HCT116 (cell line): ENCODE measurements around the gene PCSK6. TPM values are rescaled to one million over a fixed set of nuclear protein-coding genes. Genes with fewer than 3 reads are reported as not detected.

Experiments used
- ATAC-seq: fragments of 200-7000 bp; cut with Tn5 transposase; 2 replicates; pipeline ENCODE4 v1.9.1; 2020; ENCODE audit warnings: mild to moderate bottlenecking, moderate library complexity
- BruUV-seq: library from RNA; stranded (reverse); fragments of 400-500 nt; replicated peaks from 2 replicates; lab custom pipeline; 2021; lab: Mats Ljungman, UMichigan
- CTCF ChIA-PET: fragments of 300-600 bp; sonication (Branson Sonifier 250); formaldehyde crosslinking; loops from one replicate; lab custom pipeline; 2021; ENCODE audit warnings: antibody characterized with exemption; lab: Charles Lee
- POLR2A ChIA-PET: fragments of 300-600, 350-600 bp; sonication (Branson Sonifier 250); formaldehyde crosslinking; loops from one replicate; lab custom pipeline; 2021; ENCODE audit warnings: antibody characterized with exemption; lab: Charles Lee
- RAD21 ChIA-PET, 2 experiments: fragments of 300-600 bp; sonication (Branson Sonifier 250); formaldehyde crosslinking; loops; one replicate each; lab custom pipeline; 2023; ENCODE audit warnings: low total read pairs in 2 of 2; ENCODE audit not compliant: uncharacterized antibody in 2 of 2, unreplicated experiment in 2 of 2, low non-redundant PET in 1 of 2; lab: Charles Lee
- DNase-seq: peaks from one replicate; pipeline ENCODE4 v3.0.0-alpha.2; 2010; ENCODE audit warnings: low read depth, low spot score
- H2AFZ ChIP-seq: fragments of 200-600 bp; shearing (Covaris generic), sonication (generic); 2 replicates; pipeline ENCODE4 v1.6.1; 2017; ENCODE audit warnings: low read depth, mixed run types, mixed read lengths, antibody characterized with exemption, low read length; ENCODE audit not compliant: poor library complexity, severe bottlenecking
- H3K27ac ChIP-seq: 2 replicates; pipeline ENCODE4 v1.5.1; 2012; ENCODE audit warnings: low read depth, low read length
- H3K27me3 ChIP-seq: fragments of 200-600 bp; sonication (generic); 2 replicates; pipeline ENCODE4 v1.6.1; 2016; ENCODE audit warnings: mixed run types, low read length, mixed read lengths; ENCODE audit not compliant: insufficient read depth
- H3K36me3 ChIP-seq, 2 experiments: fragments of 200-500 bp in 1 of 2; fragments of 200-600 bp in 1 of 2; sonication (Bioruptor generic) in 1 of 2; sonication (generic) in 1 of 2; 2 replicates each; pipeline versions ENCODE4 v1.5.1 to v1.6.1; 2014 to 2016; ENCODE audit warnings: low read length in 2 of 2, inconsistent platforms in 1 of 2, mixed read lengths in 1 of 2, mixed run types in 1 of 2; ENCODE audit not compliant: insufficient read depth in 2 of 2, control insufficient read depth in 1 of 2
- H3K4me1 ChIP-seq, 2 experiments: fragments of 200-600 bp in 1 of 2; sonication (generic) in 1 of 2; 2 replicates each; pipeline versions ENCODE4 v1.5.1 to v1.6.1; 2012 to 2017; ENCODE audit warnings: low read length in 2 of 2, inconsistent platforms in 1 of 2, mild to moderate bottlenecking in 1 of 2, mixed read lengths in 1 of 2, mixed run types in 1 of 2, moderate library complexity in 1 of 2; ENCODE audit not compliant: insufficient read depth in 2 of 2, control insufficient read depth in 1 of 2
- H3K4me2 ChIP-seq: fragments of 200-600 bp; sonication (generic); 2 replicates; pipeline ENCODE4 v1.6.1; 2017; ENCODE audit warnings: mixed run types, low read length, mixed read lengths
- H3K4me3 ChIP-seq, 2 experiments: fragments of 200-600 bp in 1 of 2; sonication (generic) in 1 of 2; replicated peaks in 1 of 2; 2 replicates each; pipeline ENCODE4 v1.5.1; 2011 to 2016; ENCODE audit warnings: low read length in 2 of 2, control low read depth in 1 of 2, low read depth in 1 of 2, mild to moderate bottlenecking in 1 of 2, mixed read lengths in 1 of 2, mixed run types in 1 of 2
- H3K79me2 ChIP-seq: fragments of 200-600 bp; sonication (generic); 2 replicates; pipeline ENCODE4 v1.6.1; 2017; ENCODE audit warnings: mild to moderate bottlenecking, mixed run types, low read length, moderate library complexity, mixed read lengths; ENCODE audit not compliant: insufficient read depth
- H3K9ac ChIP-seq: fragments of 200-600 bp; sonication (generic); 2 replicates; pipeline ENCODE4 v1.6.1; 2016; ENCODE audit warnings: low read length, mixed read lengths
- H3K9me2 ChIP-seq: fragments of 200-600 bp; sonication (generic), shearing (Covaris generic); 2 replicates; pipeline ENCODE4 v1.6.1; 2017; ENCODE audit warnings: mixed run types, mild to moderate bottlenecking, moderate library complexity; ENCODE audit not compliant: insufficient read depth
- H3K9me3 ChIP-seq, 2 experiments: fragments of 200-500 bp in 1 of 2; fragments of 200-600 bp in 1 of 2; sonication (Bioruptor generic) in 1 of 2; sonication (generic) in 1 of 2; 2 replicates each; pipeline ENCODE4 v1.6.1; 2014 to 2017; ENCODE audit warnings: low read length in 2 of 2, mixed read lengths in 2 of 2, inconsistent platforms in 1 of 2, low read depth in 1 of 2, mild to moderate bottlenecking in 1 of 2, mixed run types in 1 of 2, moderate library complexity in 1 of 2; ENCODE audit not compliant: control insufficient read depth in 1 of 2, insufficient read depth in 1 of 2
- H4K20me1 ChIP-seq: fragments of 200-600 bp; sonication (generic), shearing (Covaris generic); 2 replicates; pipeline ENCODE4 v1.6.1; 2017; ENCODE audit warnings: mixed run types, mild to moderate bottlenecking, moderate library complexity; ENCODE audit not compliant: insufficient read depth
- CEBPB ChIP-seq: IDR thresholded peaks from 2 replicates; pipeline ENCODE4 v1.6.1; 2012; ENCODE audit warnings: low read depth
- EGR1 ChIP-seq: IDR thresholded peaks from 2 replicates; pipeline ENCODE4 v1.6.1; 2012; ENCODE audit warnings: low read depth
- ELF1 ChIP-seq: IDR thresholded peaks from 2 replicates; pipeline ENCODE4 v1.6.1; 2012; ENCODE audit warnings: low read depth, borderline replicate concordance
- EZH2 ChIP-seq: fragments of 200-600 bp; sonication (generic); IDR thresholded peaks from 2 replicates; pipeline ENCODE4 v1.6.1; 2017; ENCODE audit warnings: antibody characterized with exemption, mixed run types
- EZH2phosphoT487 ChIP-seq: fragments of 200-600 bp; IDR thresholded peaks from 2 replicates; pipeline ENCODE4 v1.6.1; 2018; ENCODE audit warnings: antibody characterized with exemption, borderline replicate concordance
- FOSL1 ChIP-seq: IDR thresholded peaks from 2 replicates; pipeline ENCODE4 v1.6.1; 2012; ENCODE audit warnings: low read depth
- JUND ChIP-seq: IDR thresholded peaks from 2 replicates; pipeline ENCODE4 v1.6.1; 2012
- POLR2A ChIP-seq: IDR thresholded peaks from 2 replicates; pipeline ENCODE4 v1.7.0; 2011; ENCODE audit warnings: borderline replicate concordance; ENCODE audit not compliant: insufficient read depth, insufficient read length; ENCODE audit errors: extremely low read depth
- POLR2AphosphoS5 ChIP-seq: IDR thresholded peaks from 2 replicates; pipeline ENCODE4 v1.6.1; 2011; ENCODE audit warnings: mild to moderate bottlenecking, low read depth, low read length, moderate library complexity
- RAD21 ChIP-seq: IDR thresholded peaks from 2 replicates; pipeline ENCODE4 v1.6.1; 2012; ENCODE audit warnings: low read depth, mild to moderate bottlenecking
- SIN3A ChIP-seq: IDR thresholded peaks from 2 replicates; pipeline ENCODE4 v1.6.1; 2012; ENCODE audit warnings: low read depth
- SP1 ChIP-seq: IDR thresholded peaks from 2 replicates; pipeline ENCODE4 v1.6.1; 2012; ENCODE audit warnings: low read depth
- SRF ChIP-seq: IDR thresholded peaks from 2 replicates; pipeline ENCODE4 v1.6.1; 2012; ENCODE audit warnings: low read depth
- TCF7L2 ChIP-seq: IDR thresholded peaks from 2 replicates; pipeline ENCODE4 v1.7.0; 2011; ENCODE audit warnings: borderline replicate concordance, inconsistent platforms; ENCODE audit not compliant: insufficient read depth, insufficient read length; ENCODE audit errors: extremely low read depth
- YY1 ChIP-seq: IDR thresholded peaks from 2 replicates; pipeline ENCODE4 v1.6.1; 2011; ENCODE audit warnings: low read length, low read depth, moderate library complexity, mild to moderate bottlenecking; ENCODE audit not compliant: insufficient replicate concordance; ENCODE audit errors: extremely low read depth
- ZFX ChIP-seq: fragments of 450-650 bp; IDR thresholded peaks from 2 replicates; pipeline ENCODE4 v1.6.1; 2017
- ZNF274 ChIP-seq: fragments of 200-500 bp; sonication (Bioruptor generic); IDR thresholded peaks from 2 replicates; pipeline ENCODE4 v1.6.1; 2014; ENCODE audit warnings: mild to moderate bottlenecking, low read depth, low read length, inconsistent platforms
- intact Hi-C: fragments of 100-400 bp; cut with micrococcal nuclease; formaldehyde crosslinking; loops from 2 replicates; pipeline ENCODE4 v1.10.0; 2022
- total RNA-seq: library from RNA; stranded (reverse); gene quantifications from one replicate; pipeline ENCODE4 v1.2.1, GENCODE V29; 2021; ENCODE audit not compliant: unreplicated experiment
- TF ChIP-seq, protein P1 (sequence below): IDR thresholded peaks from 2 replicates; pipeline ENCODE4 v1.6.1; 2012; ENCODE audit warnings: low read depth
- TF ChIP-seq, protein P2 (sequence below), 3 experiments: fragments of 200-600 bp in 1 of 3; sonication (generic) in 1 of 3; IDR thresholded peaks in 2 of 3; conservative IDR thresholded peaks in 1 of 3; 2 replicates each; pipeline ENCODE4 v1.5.1; 2012 to 2017; ENCODE audit warnings: low read depth in 2 of 3, low read length in 2 of 3, antibody characterized with exemption in 1 of 3, borderline replicate concordance in 1 of 3, control low read depth in 1 of 3, mild to moderate bottlenecking in 1 of 3, mixed read lengths in 1 of 3, mixed run types in 1 of 3, moderate library complexity in 1 of 3; ENCODE audit not compliant: insufficient read depth in 1 of 3
- TF ChIP-seq, protein P3 (sequence below): IDR thresholded peaks from 2 replicates; pipeline ENCODE4 v1.6.1; 2012

Gene PCSK6
- total RNA-seq, 1 experiment from 2014 or later = 13.5 TPM

DNA sequence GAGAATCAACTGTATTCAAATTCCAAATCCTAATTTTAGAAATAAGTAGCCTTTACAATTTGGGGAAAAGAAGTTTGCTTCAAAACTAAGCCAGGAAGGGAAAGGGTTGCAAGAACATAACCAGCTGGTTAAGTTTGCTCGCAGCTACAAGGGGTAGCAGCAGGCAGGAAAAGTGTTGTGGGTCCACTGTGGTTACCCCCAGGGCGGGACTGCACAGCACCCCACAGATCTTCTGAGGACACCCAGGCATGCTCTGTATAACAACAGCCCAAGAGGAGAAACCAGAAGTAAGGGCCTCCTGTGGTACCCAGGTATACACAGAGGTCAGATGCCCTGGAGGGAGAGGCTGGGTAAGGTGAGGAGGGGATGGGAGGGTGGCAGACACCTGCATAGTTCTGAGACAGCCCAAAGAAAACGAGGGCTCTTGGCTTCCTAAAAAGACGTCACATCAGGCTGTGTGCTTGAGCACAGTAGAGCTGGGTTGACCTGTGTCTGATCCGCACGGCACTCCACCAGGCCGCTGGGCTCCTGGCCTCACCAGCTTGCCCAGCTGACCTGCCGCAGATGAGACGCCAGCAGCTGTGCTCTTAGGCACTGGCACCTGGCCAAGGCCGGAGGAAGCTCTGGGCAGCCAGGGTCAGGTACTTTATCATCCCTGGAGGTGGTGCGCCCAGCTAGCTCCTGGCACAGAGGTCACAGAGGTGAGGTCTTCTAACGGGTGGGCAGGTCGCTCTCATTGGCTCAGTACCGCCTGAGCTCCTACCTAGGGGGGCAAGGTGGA lies 112.7 kb downstream of the PCSK6 start:
- H3K27me3 ChIP-seq = no peaks in the 10 kb centered on the region
- DNase-seq = no peak
- H3K36me3 ChIP-seq = no peaks in the 10 kb centered on the region
- BruUV-seq = no TSS peak
- no peak overlapping the region for H3K27ac ChIP-seq
- POLR2A ChIA-PET = no interaction called here
- H3K79me2 ChIP-seq = no peaks in the 10 kb centered on the region
- TF ChIP-seq YY1 (no peak), RAD21 (no peak), EZH2 (no peak), SRF (no peak), POLR2A (no peak), EGR1 (no peak), SP1 (no peak), TCF7L2 (no peak), ZNF274 (no peak), SIN3A (no peak), JUND (no peak), FOSL1 (no peak), ZFX (no peak), CEBPB (no peak), POLR2AphosphoS5 (no peak), ELF1 (no peak), EZH2phosphoT487 (no peak)
- TF ChIP-seq, protein P1, sequence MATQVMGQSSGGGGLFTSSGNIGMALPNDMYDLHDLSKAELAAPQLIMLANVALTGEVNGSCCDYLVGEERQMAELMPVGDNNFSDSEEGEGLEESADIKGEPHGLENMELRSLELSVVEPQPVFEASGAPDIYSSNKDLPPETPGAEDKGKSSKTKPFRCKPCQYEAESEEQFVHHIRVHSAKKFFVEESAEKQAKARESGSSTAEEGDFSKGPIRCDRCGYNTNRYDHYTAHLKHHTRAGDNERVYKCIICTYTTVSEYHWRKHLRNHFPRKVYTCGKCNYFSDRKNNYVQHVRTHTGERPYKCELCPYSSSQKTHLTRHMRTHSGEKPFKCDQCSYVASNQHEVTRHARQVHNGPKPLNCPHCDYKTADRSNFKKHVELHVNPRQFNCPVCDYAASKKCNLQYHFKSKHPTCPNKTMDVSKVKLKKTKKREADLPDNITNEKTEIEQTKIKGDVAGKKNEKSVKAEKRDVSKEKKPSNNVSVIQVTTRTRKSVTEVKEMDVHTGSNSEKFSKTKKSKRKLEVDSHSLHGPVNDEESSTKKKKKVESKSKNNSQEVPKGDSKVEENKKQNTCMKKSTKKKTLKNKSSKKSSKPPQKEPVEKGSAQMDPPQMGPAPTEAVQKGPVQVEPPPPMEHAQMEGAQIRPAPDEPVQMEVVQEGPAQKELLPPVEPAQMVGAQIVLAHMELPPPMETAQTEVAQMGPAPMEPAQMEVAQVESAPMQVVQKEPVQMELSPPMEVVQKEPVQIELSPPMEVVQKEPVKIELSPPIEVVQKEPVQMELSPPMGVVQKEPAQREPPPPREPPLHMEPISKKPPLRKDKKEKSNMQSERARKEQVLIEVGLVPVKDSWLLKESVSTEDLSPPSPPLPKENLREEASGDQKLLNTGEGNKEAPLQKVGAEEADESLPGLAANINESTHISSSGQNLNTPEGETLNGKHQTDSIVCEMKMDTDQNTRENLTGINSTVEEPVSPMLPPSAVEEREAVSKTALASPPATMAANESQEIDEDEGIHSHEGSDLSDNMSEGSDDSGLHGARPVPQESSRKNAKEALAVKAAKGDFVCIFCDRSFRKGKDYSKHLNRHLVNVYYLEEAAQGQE = no peak
- TF ChIP-seq, protein P2, sequence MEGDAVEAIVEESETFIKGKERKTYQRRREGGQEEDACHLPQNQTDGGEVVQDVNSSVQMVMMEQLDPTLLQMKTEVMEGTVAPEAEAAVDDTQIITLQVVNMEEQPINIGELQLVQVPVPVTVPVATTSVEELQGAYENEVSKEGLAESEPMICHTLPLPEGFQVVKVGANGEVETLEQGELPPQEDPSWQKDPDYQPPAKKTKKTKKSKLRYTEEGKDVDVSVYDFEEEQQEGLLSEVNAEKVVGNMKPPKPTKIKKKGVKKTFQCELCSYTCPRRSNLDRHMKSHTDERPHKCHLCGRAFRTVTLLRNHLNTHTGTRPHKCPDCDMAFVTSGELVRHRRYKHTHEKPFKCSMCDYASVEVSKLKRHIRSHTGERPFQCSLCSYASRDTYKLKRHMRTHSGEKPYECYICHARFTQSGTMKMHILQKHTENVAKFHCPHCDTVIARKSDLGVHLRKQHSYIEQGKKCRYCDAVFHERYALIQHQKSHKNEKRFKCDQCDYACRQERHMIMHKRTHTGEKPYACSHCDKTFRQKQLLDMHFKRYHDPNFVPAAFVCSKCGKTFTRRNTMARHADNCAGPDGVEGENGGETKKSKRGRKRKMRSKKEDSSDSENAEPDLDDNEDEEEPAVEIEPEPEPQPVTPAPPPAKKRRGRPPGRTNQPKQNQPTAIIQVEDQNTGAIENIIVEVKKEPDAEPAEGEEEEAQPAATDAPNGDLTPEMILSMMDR (IDR thresholded peaks at IDR 0.05 in 2 of 3, conservative IDR thresholded peaks at IDR 0.05 in 1 of 3; ENCODE audit: borderline replicate concordance in 1 of 3, insufficient read depth in 1 of 3, low read depth in 2 of 3, low read length in 2 of 3) = no peak
- TF ChIP-seq, protein P3, sequence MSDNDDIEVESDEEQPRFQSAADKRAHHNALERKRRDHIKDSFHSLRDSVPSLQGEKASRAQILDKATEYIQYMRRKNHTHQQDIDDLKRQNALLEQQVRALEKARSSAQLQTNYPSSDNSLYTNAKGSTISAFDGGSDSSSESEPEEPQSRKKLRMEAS = no peak
- TF ChIP-seq, all 23 proteins: peak for 0
- Histone ChIP-seq H3K9me3 (no peaks in the 10 kb centered on the region), H4K20me1 (no peaks in the 10 kb centered on the region), H2AFZ (no peak overlapping the region), H3K4me3 (no peak overlapping the region), H3K9me2 (no peaks in the 10 kb centered on the region), H3K4me1 (no peaks in the 10 kb centered on the region), H3K4me2 (no peak overlapping the region), H3K9ac (no peak overlapping the region)
- ChIA-PET CTCF (no interaction called here), RAD21 (no interaction called here)
- ATAC-seq = no peak
- intact Hi-C loops = no loop called here
